Brain microvascular endothelial cell (primary cell): ENCODE results near the gene IL17RB.

Source experiments
- DNase-seq: peaks from one replicate; pipeline ENCODE4 v3.0.0-alpha.2; 2020
- H3K27ac ChIP-seq: fragments of 250-450 bp; sonication (Bioruptor Pico); 2 replicates; pipeline ENCODE4 v1.5.1; 2020; ENCODE audit warnings: mild to moderate bottlenecking, moderate library complexity
- H3K27me3 ChIP-seq: fragments of 250-450 bp; sonication (Bioruptor Pico); replicated peaks from 2 replicates; pipeline ENCODE4 v1.5.1; 2020; ENCODE audit warnings: mild to moderate bottlenecking
- H3K36me3 ChIP-seq: fragments of 250-450 bp; sonication (Bioruptor Pico); replicated peaks from 2 replicates; pipeline ENCODE4 v1.5.1; 2020; ENCODE audit warnings: mild to moderate bottlenecking
- H3K4me3 ChIP-seq: 2 replicates; pipeline ENCODE4 v1.5.1; 2011; ENCODE audit warnings: low read depth, mild to moderate bottlenecking, control low read depth, low read length, moderate library complexity
- CTCF ChIP-seq: IDR thresholded peaks from 2 replicates; pipeline ENCODE4 v1.5.1; 2011; ENCODE audit warnings: low read depth, mild to moderate bottlenecking, moderate library complexity, low read length, control low read depth, inconsistent platforms; ENCODE audit errors: missing control alignments
- in situ Hi-C: cut with HindIII; loops from 2 replicates; pipeline ENCODE4 v1.10.0; 2017; ENCODE audit warnings: low sequenced_read_pairs, low pct_ligation_motif_present

Gene IL17RB

DNA sequence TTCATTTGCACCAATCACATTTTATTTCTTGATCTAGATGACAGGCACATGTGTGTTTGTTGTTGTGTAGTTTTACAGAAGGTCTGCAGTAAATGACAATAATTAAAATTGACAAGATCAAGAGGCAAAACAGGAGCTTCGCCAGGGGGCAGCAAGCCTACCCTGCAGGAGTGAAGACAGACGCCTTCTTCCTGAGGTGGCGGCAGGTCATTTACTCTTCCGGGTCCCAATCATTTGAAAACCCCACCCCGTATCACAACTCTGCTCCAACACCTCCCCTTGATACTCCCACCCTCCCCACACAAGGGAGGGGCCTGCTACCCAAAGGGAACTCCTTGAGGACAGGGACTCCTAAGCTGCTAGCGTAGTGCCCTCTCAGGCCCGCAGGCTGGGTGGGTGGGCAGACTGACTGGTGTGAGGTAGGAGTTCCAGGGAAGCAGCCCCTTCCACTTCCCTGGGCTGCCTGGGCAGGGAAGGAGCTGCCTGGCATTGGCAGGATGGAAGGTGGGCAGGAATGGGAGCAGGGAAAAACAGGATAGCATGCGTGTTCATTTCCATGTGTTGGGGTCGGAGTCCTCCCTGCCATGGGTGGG, 13.2 kb upstream of the IL17RB start:
- H3K27me3 ChIP-seq: no peaks in the 10 kb centered on the region
- DNase-seq: no peak
- H3K4me3 ChIP-seq: no peak overlapping the region
- in situ Hi-C loops: no loop called here
- no peak overlapping the region for H3K27ac ChIP-seq
- H3K36me3 ChIP-seq: no peaks in the 10 kb centered on the region
- no peak for TF ChIP-seq CTCF

- TF ChIP-seq CTCF: no peak
- in situ Hi-C loops: no loop called here
- Histone ChIP-seq H3K36me3 (no peaks in the 10 kb centered on the region), H3K4me3 (no peak overlapping the region), H3K27ac (no peak overlapping the region), H3K27me3 (no peaks in the 10 kb centered on the region)
- DNase-seq: no peak
Observed at GRCh38 chr3:53833700-53834099, 12.7 kb upstream of the IL17RB start.

DNA sequence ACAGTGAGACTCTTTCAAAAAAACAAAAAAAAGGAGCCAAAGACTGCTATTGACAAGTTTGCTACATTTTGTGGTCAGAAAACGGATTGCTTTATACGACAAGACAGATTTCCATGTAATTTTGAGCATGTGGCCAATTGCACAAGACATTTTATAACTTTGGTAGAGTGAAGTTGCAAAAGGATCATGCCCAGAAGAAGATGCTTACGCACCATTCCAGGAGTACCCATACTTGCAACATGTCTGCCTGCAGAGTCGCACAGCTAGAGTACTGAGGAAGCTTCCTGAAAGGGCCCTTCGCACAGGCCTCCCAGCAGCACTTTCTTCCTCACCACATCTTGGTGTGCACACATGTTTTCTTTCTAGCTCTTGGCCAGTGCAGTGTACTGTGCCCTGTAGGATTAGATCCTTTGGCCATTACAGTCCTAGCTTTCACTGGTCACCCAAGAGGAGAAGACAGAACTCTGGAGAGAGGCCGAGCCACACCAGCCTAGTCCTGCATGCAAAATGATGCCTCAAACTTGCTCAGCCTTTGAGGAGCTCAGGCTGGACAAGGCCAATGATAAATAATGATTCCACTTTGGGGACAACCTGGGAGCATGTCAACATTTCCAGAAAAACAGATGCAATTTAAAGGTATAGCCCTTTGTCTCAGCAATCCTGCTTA, 11.8 kb upstream of the IL17RB start:
- Histone ChIP-seq H3K4me3 (no peak overlapping the region), H3K27ac (no peak overlapping the region), H3K27me3 (no peaks in the 10 kb centered on the region), H3K36me3 (no peaks in the 10 kb centered on the region)
- DNase-seq: no peak
- in situ Hi-C loops: no loop called here
- TF ChIP-seq CTCF: no peak

- no peak for DNase-seq
- H3K36me3 ChIP-seq: no peaks in the 10 kb centered on the region
- H3K27ac ChIP-seq: no peak overlapping the region
- TF ChIP-seq CTCF: no peak
- in situ Hi-C loops: no loop called here
- no peaks in the 10 kb centered on the region for H3K27me3 ChIP-seq
- no peak overlapping the region for H3K4me3 ChIP-seq
Observed at GRCh38 chr3:53835257-53835656, 11.1 kb upstream of the IL17RB start.

DNA sequence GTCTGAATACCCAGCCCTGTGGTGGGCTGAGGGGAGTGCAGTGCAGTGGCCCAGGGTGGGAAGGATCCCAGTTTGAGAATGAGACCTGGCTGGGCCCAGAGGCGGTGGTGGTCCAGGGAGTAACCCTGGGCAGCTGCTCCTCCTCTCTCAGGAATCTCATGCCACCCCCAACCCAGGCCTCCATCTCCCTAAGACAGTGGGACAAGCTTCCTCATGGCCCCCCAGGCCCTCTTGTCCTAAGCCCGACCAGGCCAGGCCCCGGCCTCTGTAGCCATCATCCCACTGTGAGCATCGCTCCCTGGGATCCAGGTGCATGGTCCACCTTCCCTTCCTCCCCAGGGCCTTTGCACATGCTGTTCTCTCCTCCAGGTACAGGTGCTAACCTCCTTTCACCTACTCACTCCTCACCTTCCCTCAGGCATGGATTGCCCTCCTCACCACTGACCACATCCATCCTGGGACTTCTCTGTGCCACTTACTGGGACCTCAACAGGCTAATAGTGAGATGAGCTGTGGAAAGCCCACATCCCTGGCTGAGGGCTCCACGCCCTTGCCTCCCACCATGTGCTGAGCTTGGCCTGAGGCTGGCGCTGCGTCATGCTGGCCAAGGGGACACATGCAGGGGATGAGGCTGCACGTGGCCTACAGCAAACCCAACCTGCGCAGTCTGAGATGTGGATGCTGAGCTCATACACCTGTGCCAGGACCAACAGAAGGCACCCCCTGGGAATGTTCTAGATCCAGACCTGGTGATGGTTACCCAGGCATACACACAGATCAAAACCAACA, 10.1 kb upstream of the IL17RB start:
- no peak overlapping the region for H3K27ac ChIP-seq
- no peaks in the 10 kb centered on the region for H3K27me3 ChIP-seq
- H3K4me3 ChIP-seq: no peak overlapping the region
- in situ Hi-C loops: no loop called here
- no peak for TF ChIP-seq CTCF
- no peaks in the 10 kb centered on the region for H3K36me3 ChIP-seq
- DNase-seq: no peak
